GM21619 (cell line): ENCODE data around the gene TRPM3.
"Not testable (repeated sequence)": the region's sequence is repeated elsewhere in the genome, so short reads cannot be mapped to it uniquely, and the experiment has no call there.

Experiments used
- ATAC-seq: cut with Tn5 transposase; IDR thresholded peaks from one replicate; pipeline ENCODE4 v1.9.1; 2021; ENCODE audit not compliant: unreplicated experiment

Gene TRPM3

GRCh38 chr9:70791936-70792335 lies 329.5 kb downstream of the TRPM3 start:
- no peak for ATAC-seq

- ATAC-seq: no peak
These were observed 332.3 kb downstream of the TRPM3 start for GRCh38 chr9:70789086-70789485.

GRCh38 chr9:70784456-70784855 lies 337.0 kb downstream of the TRPM3 start:
- no peak for ATAC-seq

- ATAC-seq: no peak
These were observed 342.9 kb downstream of the TRPM3 start for GRCh38 chr9:70778568-70778967.

GRCh38 chr9:70773579-70773978 lies 347.8 kb downstream of the TRPM3 start:
- ATAC-seq: no peak

GRCh38 chr9:70772601-70773000 lies 348.8 kb downstream of the TRPM3 start:
- ATAC-seq: no peak

- ATAC-seq: no peak
These were observed 355.5 kb downstream of the TRPM3 start for GRCh38 chr9:70765946-70766345.

- no peak for ATAC-seq
These were observed 360.2 kb downstream of the TRPM3 start for GRCh38 chr9:70761139-70761670.

- ATAC-seq: no peak
These were observed 361.2 kb downstream of the TRPM3 start for GRCh38 chr9:70760228-70760627.

- no peak for ATAC-seq
These were observed 368.1 kb downstream of the TRPM3 start for GRCh38 chr9:70753311-70753710.

- no peak for ATAC-seq
These were observed 372.4 kb downstream of the TRPM3 start for GRCh38 chr9:70749066-70749465.

- no peak for ATAC-seq
These were observed 374.1 kb downstream of the TRPM3 start for GRCh38 chr9:70747261-70747718.

- ATAC-seq: no peak
These were observed 374.7 kb downstream of the TRPM3 start for GRCh38 chr9:70746760-70747159.

- ATAC-seq: no peak
These were observed 375.1 kb downstream of the TRPM3 start for GRCh38 chr9:70746316-70746715.

- ATAC-seq: not testable (repeated sequence)
These were observed 396.6 kb downstream of the TRPM3 start for GRCh38 chr9:70724794-70725193.

- not testable (repeated sequence) for ATAC-seq
These were observed 397.4 kb downstream of the TRPM3 start for GRCh38 chr9:70724025-70724424.

- not testable (repeated sequence) for ATAC-seq
These were observed 414.6 kb downstream of the TRPM3 start for GRCh38 chr9:70706797-70707196.

- no peak for ATAC-seq
These were observed 420.3 kb downstream of the TRPM3 start for GRCh38 chr9:70701163-70701562.

- ATAC-seq: no peak
These were observed 424.6 kb downstream of the TRPM3 start for GRCh38 chr9:70696694-70697335.

GRCh38 chr9:70694758-70695157 lies 426.7 kb downstream of the TRPM3 start:
- ATAC-seq: no peak

GRCh38 chr9:70693186-70693585 lies 428.2 kb downstream of the TRPM3 start:
- no peak for ATAC-seq

GRCh38 chr9:70692431-70692830 lies 429.0 kb downstream of the TRPM3 start:
- ATAC-seq: no peak

GRCh38 chr9:70688704-70689103 lies 432.7 kb downstream of the TRPM3 start:
- ATAC-seq: no peak
